Activated T-helper 9 cell treated with anti-CD3 and anti-CD28 coated beads, Interleukin-2, amount 50 U/mL, for 16 hours (primary cell): ENCODE results near the gene COLEC12.

Experiments used
- DNase-seq: peaks from one replicate; pipeline ENCODE4 v3.0.0-alpha.2; 2020; ENCODE audit warnings: low read depth

The COLEC12 gene

DNA sequence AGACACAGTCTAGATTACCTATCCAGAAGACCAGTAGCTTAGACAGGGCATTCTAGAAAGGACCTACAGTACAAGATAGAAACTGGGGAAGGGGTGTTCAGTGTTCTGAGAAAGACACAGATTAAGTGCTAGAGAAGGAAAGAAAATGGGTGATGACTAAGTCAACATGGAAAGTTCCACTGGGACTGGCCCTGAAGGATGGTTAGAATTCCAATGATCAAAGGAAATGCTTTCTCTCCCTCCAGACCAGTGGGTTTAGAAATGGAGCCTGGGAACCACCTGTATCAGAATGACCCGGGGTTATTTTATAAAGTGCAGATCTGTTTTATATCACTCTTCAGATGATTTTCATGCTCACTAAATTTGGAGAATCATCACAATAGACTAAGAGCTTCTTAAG, 5.8 kb upstream of the COLEC12 start:
- no peak for DNase-seq

DNA sequence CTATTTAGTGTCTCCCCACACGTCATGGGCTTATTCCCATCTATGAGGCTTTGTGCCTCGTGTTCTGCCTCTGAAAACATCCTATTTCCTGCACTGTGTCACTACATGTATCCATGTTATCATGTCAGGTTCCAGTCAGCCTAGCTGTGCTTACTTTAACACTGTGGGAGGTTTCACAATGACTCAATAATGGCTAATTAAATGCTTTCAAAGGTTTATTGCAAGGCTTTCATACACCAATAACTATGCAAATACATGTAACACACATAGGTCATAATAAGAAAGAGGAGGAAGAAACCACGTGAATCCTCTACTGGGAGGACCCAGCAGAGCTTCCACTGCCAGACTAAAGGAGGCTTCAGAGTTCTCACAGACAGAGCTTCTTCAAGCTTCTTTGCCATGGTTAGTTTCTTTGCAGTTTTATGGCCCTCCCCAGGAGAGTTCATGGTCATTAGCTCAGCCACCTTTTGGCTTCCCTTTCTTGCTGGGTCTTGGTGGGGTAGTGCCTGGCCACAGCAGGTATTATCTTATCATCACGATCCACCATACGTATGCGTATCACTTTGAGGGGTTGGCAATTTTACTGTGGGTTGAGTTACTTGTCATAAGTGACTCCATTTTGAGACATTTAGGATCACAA, 5.1 kb upstream of the COLEC12 start:
- no peak for DNase-seq

DNA sequence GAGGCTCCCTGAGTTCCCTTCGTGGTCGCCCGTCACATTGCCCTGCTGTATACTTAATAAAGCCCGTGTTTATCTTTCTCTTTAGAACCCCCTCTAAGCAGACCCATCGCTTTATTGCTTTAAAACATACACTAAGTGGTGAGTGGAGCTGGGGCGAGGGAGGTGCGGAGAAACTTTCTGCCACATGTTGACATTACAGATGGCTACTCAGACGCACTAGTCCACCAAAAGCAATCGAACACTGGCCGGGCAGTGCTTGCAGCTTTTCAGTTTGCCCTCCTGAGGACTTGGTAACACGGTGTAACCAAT, 859 bp upstream of the COLEC12 start:
- no peak for DNase-seq

DNA sequence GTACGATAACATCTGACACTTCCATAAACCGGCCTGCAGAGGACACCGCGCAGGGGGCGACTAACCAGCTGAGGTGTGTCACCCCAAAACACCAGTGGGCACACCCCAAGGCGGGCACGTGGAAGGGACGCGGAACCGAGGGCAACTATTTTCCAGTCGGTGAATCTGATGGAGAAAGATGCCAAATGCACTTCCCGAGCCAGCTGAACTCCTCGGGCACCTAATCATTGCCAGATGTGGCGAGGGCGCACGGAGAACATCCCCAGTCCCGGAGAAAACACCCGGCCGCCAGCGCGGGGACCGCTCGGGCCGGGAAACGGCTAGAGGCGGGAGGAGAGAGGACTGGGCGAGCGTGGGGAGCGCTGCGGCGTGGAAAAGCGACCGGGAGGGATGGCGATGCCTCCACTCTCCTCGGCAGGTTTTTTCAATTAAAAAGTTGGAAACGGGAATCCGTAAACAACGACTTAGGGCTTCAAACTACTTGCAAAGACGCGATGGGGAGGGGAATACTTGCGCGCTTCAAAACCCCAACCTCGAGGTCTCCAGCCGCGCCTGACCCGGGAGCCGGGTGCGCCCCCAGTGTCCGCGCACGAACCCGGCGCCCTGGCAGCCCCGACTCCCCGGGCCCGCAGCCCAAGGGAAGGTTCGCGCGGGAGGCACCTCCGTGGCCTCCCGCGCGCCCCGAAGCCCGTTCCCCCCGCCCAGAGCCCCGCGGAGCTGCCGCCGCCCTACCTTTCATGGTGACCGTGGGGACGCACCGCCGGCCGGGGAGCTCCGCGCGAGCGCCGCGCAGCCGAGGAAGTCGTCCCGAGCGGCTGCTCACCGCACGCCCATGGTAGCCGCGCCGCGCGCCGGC, 497 bp downstream of the COLEC12 start:
- no peak for DNase-seq

GRCh38 chr18:498931-499775, 1.3 kb downstream of the COLEC12 start:
- no peak for DNase-seq

DNA sequence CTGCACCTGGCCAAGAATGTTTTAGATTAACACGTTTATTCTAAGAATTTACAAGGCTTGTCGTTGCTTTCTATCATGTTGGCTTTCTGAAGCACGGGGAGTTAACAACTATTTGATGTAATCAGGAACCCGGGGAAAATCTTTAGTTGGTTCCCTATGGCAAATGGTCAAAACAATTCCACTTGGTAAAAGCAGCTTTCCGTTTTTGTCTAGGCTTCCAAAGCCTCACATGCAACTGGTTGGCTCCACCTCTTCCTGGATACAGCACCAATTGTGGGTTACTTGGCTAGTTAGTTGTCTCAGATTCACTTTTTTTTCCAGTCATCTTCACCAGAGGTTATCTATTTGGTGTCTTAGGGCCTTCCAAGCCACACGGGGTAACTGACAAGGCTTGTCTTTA, 2.8 kb downstream of the COLEC12 start:
- no peak for DNase-seq

GRCh38 chr18:495452-495851, 5.0 kb downstream of the COLEC12 start:
- no peak for DNase-seq

DNA sequence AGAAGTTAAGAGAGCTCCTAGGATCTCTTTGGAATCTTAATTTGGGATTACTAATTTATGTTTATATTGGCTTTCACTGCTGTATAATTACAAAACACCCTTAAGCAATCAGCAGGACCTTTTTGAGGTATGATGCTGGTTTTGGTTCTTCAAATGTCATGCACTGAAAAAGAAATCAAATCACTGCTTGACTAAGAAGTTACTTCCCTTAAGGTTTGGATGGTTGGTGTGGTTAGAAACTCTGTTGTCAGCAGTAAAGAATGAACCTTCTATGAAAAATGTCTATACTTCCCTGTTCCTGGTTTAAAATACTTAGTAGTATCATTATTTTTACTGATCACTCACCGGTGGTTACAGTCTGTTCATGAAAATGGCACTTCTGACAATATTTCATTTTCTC, 5.5 kb downstream of the COLEC12 start:
- no peak for DNase-seq

- DNase-seq, result no peak
These were observed 6.2 kb downstream of the COLEC12 start for GRCh38 chr18:493986-494983.

DNA sequence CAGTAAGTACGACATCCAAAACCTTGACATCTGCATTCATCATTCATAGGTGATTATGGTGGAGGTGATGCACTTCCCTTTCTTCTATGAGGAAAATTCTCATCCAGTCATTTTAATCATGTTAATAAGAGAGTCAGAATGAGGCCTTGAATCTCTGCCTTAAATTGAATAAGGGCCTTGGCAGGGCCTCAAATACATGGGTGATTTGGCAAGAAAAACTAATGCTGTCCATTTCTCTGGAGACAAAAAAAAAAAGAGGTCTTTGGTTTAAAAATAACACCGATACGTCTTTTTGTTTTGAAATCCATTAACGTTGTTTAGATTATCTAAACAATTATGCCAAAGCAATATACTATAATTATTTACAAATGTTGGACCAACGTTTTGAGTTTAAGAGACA, 8.1 kb downstream of the COLEC12 start:
- no peak for DNase-seq

DNA sequence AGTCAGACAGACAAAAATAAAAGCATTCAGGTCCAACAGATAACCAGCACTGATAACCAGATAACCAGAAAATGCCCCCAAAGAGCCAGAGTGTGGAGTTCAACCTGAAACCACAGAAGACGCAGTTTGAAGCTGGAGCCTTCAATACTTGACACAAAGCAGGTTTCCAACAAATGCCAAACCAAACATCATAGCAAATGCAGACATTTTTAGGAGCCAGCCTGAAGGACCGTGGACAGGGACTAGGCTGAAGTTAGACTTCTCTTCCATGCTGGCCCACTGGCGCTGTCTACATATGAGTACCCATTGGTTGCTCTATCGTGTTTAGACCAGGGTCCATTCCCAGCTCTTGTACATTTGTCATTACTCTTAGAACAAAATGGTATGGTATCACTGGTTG, 9.9 kb downstream of the COLEC12 start:
- no peak for DNase-seq

GRCh38 chr18:490024-490366, 10.5 kb downstream of the COLEC12 start:
- no peak for DNase-seq

DNA sequence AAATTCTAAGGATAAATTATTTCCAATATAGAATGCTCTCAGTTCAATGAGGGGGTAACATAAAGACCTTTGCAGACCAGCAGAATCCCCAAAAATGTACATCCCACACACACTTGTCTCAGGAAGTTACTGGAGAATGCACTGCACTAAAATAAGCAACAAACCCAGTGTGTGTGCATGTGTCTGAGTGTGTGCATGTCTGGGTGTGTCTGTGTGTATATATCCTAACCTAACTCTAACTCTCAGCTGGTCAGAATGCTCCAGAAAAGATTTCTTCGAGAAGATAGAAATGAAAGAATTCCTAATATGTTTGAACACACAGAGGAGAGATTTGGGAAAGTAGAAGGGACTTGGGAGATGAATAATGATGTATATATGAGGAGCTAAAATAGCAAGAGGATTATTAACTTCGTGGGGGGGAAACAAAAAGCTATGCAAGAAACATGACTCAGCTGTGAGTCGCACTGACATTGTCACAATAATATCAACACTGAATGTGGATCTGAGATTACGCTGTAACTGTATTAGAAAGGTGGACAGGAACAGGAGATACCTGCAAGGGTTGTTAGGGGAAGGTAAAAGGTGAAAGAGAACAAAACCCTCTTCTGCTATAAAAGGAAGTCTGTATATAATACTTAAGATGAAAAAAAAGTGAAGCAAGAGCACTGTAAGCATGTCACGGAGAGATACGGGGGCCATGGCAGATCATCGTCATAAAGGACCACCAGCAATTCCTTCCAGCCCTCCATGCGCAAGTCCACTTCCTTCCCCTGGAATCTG, 11.1 kb downstream of the COLEC12 start:
- DNase-seq, result no peak

- DNase-seq, result no peak
These were observed 13.4 kb downstream of the COLEC12 start for GRCh38 chr18:486929-487740.

DNA sequence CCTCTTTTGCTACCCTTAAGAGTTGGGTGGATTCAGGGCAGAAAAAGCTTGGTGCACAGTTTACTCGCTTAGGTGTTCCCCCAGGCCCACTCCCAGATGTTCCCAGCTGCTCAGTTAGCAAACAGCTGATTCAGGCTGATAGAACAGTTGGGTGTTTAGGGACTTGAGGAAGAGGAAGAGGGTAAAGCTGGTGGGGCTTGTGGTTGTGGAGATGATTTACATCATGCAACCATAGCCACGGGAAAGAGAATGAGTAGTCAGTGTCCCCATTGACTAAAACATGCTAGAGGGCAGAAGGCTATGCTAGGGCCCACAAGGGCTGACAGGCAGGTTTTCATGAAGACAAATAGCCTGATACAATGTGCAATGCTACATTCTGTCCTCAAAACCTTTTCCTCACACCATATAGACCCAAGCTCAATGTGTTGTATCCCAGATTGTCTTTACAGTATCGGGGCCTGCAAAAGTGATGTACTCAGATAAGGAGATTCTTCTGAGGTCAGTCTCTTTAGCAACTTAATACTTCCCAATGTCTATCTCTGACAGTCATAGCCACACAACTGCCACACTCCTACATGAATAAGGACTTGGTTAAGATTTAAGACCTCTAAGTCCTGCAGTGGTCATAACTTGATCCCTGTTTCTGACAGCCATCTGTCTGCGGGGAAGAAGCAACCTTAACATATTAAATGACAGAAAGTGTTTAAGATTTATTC, 15.6 kb downstream of the COLEC12 start:
- DNase-seq, result no peak

DNA sequence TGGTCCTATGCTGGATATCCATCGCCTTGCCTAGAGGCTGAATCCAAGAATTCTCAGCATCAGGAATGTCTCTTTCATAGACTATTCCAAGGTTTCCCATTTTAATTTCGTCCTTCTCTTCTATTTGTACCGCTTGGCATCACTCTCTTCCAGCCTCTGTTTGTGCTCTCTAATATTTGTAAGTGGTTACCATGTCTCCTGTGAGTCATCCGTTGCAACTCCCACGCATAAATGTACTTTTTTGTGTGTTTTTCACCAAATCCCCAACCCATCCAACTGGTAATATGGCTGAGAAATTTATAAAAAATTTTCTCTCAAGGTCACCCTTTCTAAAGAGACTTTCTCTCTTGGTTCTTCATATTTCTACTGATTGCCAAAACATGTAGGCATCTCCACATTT, 21.8 kb downstream of the COLEC12 start:
- DNase-seq, result no peak

- DNase-seq, result no peak
These were observed 22.9 kb downstream of the COLEC12 start for GRCh38 chr18:477565-477964.

GRCh38 chr18:476251-476664, 24.2 kb downstream of the COLEC12 start:
- no peak for DNase-seq

DNA sequence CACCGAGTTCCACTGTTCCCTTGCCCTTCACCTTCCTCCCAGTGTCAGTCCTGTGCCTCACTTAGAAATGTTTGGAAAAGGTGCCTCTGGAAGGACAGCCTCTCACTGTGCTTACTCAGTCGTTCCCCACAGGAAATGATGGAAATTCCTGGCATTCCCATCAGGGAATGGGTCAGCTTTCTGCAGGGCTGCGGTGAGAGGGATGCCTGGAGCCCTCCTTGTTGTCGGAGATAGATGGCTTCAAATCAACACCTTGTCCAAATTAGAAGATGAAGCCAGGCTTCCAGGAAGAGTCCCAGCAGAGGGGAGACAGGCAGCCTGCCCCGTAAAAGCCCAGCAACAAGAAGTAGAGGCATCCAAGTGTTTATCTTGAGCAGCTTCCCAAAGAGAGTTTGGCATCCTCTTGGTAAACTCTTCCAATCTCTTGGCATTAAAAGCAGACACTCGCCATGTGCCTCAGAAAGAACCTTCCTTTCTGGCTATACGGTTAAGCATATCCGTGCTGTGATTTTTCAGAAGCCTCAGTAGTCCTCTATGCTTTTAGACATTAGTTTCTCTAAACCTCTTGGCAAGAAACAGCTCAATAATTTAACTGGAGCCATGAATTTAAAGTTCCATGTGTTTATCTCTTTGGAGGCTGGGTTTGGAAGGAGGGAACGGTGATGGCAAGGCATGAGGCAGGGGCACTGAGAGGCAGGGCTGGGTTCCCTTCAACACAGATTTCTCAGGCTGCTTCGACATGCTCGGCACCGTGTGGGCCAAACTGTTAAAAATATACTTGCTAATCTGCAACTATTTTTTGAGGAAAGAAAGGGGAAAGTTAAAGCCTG, 25.1 kb downstream of the COLEC12 start:
- no peak for DNase-seq
